Astrocyte (in vitro differentiated cells and primary cell): ENCODE results near the gene KBTBD7. TPM values are rescaled to one million over a fixed set of nuclear protein-coding genes. Genes with fewer than 3 reads are reported as not detected.
A peak's percentile ranks its signal among the peaks of the same experiment; 100 is the strongest.
"Not testable (repeated sequence)": the region's sequence is repeated elsewhere in the genome, so short reads cannot be mapped to it uniquely, and the experiment has no call there.

Experiments
- DNase-seq: peaks from one replicate; pipeline ENCODE4 v3.0.0-alpha.2; 2010; ENCODE audit warnings: low read depth
- FAIRE-seq: peaks from 2 replicates; lab custom pipeline; 2011; peaks lifted over from hg19 to GRCh38; lab: Jason Lieb, UNC
- H2AFZ ChIP-seq: 2 replicates; pipeline ENCODE4 v1.6.0; 2012; ENCODE audit warnings: low read depth, low read length, inconsistent platforms
- H3K27ac ChIP-seq: 2 replicates; pipeline ENCODE4 v1.5.1; 2011; ENCODE audit warnings: low read depth, low read length, inconsistent platforms
- H3K27me3 ChIP-seq: 2 replicates; pipeline ENCODE4 v1.6.0; 2011; ENCODE audit warnings: low read length, inconsistent platforms; ENCODE audit not compliant: insufficient read depth
- H3K36me3 ChIP-seq: 2 replicates; pipeline ENCODE4 v1.5.1; 2011; ENCODE audit warnings: low read length, inconsistent platforms; ENCODE audit not compliant: insufficient read depth
- H3K4me1 ChIP-seq: 2 replicates; pipeline ENCODE4 v1.5.1; 2011; ENCODE audit warnings: low read length, inconsistent platforms; ENCODE audit not compliant: insufficient read depth
- H3K4me2 ChIP-seq: 2 replicates; pipeline ENCODE4 v1.6.0; 2012; ENCODE audit warnings: low read length, inconsistent platforms
- H3K4me3 ChIP-seq: 2 replicates; pipeline ENCODE4 v1.5.1; 2011; ENCODE audit warnings: low read depth, mild to moderate bottlenecking, low read length, inconsistent platforms; ENCODE audit not compliant: insufficient read depth
- H3K79me2 ChIP-seq: 2 replicates; pipeline ENCODE4 v1.6.0; 2012; ENCODE audit warnings: mild to moderate bottlenecking, low read length, inconsistent platforms; ENCODE audit not compliant: insufficient read depth
- H3K9ac ChIP-seq: 2 replicates; pipeline ENCODE4 v1.6.0; 2012; ENCODE audit warnings: mild to moderate bottlenecking, low read length, inconsistent platforms
- H3K9me3 ChIP-seq: 2 replicates; pipeline ENCODE4 v1.5.1; 2012; ENCODE audit warnings: low read depth, mild to moderate bottlenecking, low read length, inconsistent platforms; ENCODE audit not compliant: insufficient read depth
- H4K20me1 ChIP-seq: 2 replicates; pipeline ENCODE4 v1.6.0; 2012; ENCODE audit warnings: low read length, inconsistent platforms; ENCODE audit not compliant: insufficient read depth
- H3K27ac Mint-ChIP-seq: one replicate; pipeline ENCODE4 v1.8.0; 2021; ENCODE audit warnings: mild to moderate bottlenecking, mixed read lengths; ENCODE audit not compliant: unreplicated experiment
- H3K27me3 Mint-ChIP-seq: one replicate; pipeline ENCODE4 v1.8.0; 2021; ENCODE audit warnings: low read depth, mixed read lengths; ENCODE audit not compliant: unreplicated experiment
- H3K36me3 Mint-ChIP-seq: one replicate; pipeline ENCODE4 v1.8.0; 2021; ENCODE audit warnings: low read depth, mixed read lengths; ENCODE audit not compliant: unreplicated experiment
- H3K4me1 Mint-ChIP-seq: one replicate; pipeline ENCODE4 v1.8.0; 2021; ENCODE audit warnings: low read depth, mixed read lengths; ENCODE audit not compliant: unreplicated experiment
- H3K4me3 Mint-ChIP-seq: one replicate; pipeline ENCODE4 v1.8.0; 2021; ENCODE audit warnings: mild to moderate bottlenecking, moderate library complexity, mixed read lengths; ENCODE audit not compliant: unreplicated experiment
- H3K9me3 Mint-ChIP-seq: one replicate; pipeline ENCODE4 v1.8.0; 2021; ENCODE audit warnings: mild to moderate bottlenecking, mixed read lengths; ENCODE audit not compliant: unreplicated experiment
- EZH2 ChIP-seq: IDR thresholded peaks from 2 replicates; pipeline ENCODE4 v1.6.1; 2012; ENCODE audit warnings: mild to moderate bottlenecking, low read length, inconsistent platforms; ENCODE audit not compliant: insufficient read depth
- total RNA-seq: library from RNA; stranded (reverse); gene quantifications from 2 replicates; pipeline ENCODE4 v1.2.1, GENCODE V29; 2021
- TF ChIP-seq, protein P1 (sequence below): IDR thresholded peaks from 2 replicates; pipeline ENCODE4 v1.5.1; 2011; ENCODE audit warnings: low read depth, mild to moderate bottlenecking, inconsistent platforms, low read length, moderate library complexity; ENCODE audit not compliant: insufficient read depth

Gene KBTBD7
- total RNA-seq, 1 donor from 2014 or later: 3.8 TPM

DNA sequence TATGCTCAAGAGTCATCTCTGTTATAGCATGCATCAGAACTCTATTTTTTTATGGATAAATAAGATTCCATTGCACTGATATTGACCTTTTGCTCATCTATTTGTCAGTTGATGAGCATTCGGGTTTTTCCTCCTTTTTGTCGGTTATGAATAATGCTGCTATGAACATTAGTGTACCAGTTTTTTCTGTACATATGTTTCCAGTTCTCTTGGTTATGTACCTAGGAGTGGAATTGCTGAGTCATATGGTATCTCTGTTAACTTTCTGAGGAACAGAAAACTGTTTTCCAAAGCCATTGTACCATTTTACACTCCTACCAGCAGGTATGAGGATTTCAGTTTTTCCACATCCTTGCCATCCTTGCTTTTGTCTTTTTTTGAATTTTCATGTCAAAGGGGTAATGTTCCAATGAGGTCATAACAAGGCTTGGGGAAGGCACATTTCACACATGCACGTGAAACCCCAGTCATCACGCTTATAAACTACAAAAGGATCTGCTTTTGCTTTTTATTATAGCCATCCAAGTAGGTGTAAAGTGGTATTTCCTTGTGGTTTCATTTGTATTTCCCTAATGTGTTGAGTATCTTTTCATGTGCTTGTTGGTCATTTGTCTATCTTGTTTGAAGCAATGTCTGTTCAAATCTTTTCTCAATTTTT, 14.6 kb downstream of the KBTBD7 start:
- Histone ChIP-seq H2AFZ (no peak overlapping the region), H3K4me1 (no peaks in the 10 kb centered on the region), H3K9me3 (peaks cover 2% of the 10 kb centered on the region), H3K4me2 (no peak overlapping the region), H3K27ac (no peak overlapping the region), H4K20me1 (no peaks in the 10 kb centered on the region), H3K36me3 (no peaks in the 10 kb centered on the region), H3K79me2 (no peaks in the 10 kb centered on the region), H3K9ac (no peak overlapping the region), H3K27me3 (no peaks in the 10 kb centered on the region), H3K4me3 (no peak overlapping the region)
- Mint-ChIP-seq H3K4me3 (no peak overlapping the region), H3K27ac (no peak overlapping the region), H3K27me3 (no peaks in the 10 kb centered on the region), H3K4me1 (peaks cover 2% of the 10 kb centered on the region), H3K36me3 (no peaks in the 10 kb centered on the region), H3K9me3 (peaks cover 12% of the 10 kb centered on the region)
- TF ChIP-seq, protein P1, sequence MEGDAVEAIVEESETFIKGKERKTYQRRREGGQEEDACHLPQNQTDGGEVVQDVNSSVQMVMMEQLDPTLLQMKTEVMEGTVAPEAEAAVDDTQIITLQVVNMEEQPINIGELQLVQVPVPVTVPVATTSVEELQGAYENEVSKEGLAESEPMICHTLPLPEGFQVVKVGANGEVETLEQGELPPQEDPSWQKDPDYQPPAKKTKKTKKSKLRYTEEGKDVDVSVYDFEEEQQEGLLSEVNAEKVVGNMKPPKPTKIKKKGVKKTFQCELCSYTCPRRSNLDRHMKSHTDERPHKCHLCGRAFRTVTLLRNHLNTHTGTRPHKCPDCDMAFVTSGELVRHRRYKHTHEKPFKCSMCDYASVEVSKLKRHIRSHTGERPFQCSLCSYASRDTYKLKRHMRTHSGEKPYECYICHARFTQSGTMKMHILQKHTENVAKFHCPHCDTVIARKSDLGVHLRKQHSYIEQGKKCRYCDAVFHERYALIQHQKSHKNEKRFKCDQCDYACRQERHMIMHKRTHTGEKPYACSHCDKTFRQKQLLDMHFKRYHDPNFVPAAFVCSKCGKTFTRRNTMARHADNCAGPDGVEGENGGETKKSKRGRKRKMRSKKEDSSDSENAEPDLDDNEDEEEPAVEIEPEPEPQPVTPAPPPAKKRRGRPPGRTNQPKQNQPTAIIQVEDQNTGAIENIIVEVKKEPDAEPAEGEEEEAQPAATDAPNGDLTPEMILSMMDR: no peak
- TF ChIP-seq EZH2: no peak
- peak; percentile 42 for DNase-seq
- peak; percentile 67 for FAIRE-seq

DNA sequence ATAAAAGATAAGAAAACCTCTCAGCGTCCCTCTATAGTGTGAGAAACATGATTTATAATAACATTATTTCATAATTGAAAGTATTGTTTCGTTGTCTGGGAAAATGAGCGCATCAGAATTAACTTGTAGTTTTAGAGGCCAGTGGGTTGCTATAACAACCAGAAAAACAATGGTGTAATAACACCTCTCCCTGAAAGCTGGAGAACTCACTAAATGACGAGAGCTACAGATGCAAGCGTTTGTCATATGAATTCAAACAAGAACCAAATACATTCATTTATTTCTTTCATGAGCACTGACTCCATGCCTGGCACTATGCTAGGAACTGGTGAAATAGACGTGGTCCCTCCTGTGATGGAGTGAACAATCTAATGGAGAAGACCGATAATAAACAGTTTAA, 16.3 kb downstream of the KBTBD7 start:
- FAIRE-seq (no peak), DNase-seq (peak; percentile 12)
- Histone ChIP-seq H3K27me3 (no peaks in the 10 kb centered on the region), H3K36me3 (no peaks in the 10 kb centered on the region), H4K20me1 (no peaks in the 10 kb centered on the region), H3K4me3 (no peak overlapping the region), H3K4me2 (no peak overlapping the region), H3K27ac (no peak overlapping the region), H3K79me2 (no peaks in the 10 kb centered on the region), H2AFZ (no peak overlapping the region), H3K9me3 (peaks cover 5% of the 10 kb centered on the region), H3K9ac (no peak overlapping the region), H3K4me1 (no peaks in the 10 kb centered on the region)
- TF ChIP-seq, protein P1: no peak
- no peak for TF ChIP-seq EZH2
- peaks cover 9% of the 10 kb centered on the region for H3K9me3 Mint-ChIP-seq
- no peaks in the 10 kb centered on the region for H3K27me3 Mint-ChIP-seq
- no peaks in the 10 kb centered on the region for H3K36me3 Mint-ChIP-seq
- H3K27ac Mint-ChIP-seq: no peak overlapping the region
- no peak overlapping the region for H3K4me3 Mint-ChIP-seq
- H3K4me1 Mint-ChIP-seq: peaks cover 2% of the 10 kb centered on the region

DNA sequence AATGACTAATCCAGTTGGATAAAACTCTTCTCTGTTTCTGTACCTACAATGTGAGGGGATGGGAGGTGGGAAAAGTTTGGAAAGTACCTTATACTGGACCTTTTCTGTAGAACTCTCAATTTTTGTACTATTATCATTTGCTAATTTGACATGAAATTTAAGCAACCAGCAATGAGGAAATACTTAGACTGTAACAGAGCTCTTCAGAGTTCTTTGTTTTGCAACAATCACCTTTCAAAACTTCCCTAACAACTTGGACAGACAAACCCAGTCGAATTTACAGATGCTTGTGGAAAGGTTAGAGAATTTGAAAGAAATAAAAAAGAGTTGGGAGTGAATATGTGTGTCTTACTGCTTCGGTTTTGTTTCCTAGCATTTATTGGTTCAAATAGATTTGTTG, 16.8 kb downstream of the KBTBD7 start:
- H3K4me1 ChIP-seq: no peaks in the 10 kb centered on the region
- Mint-ChIP-seq H3K27me3 (no peaks in the 10 kb centered on the region), H3K4me3 (no peak overlapping the region), H3K4me1 (peaks cover 2% of the 10 kb centered on the region), H3K27ac (no peak overlapping the region), H3K9me3 (peaks cover 9% of the 10 kb centered on the region), H3K36me3 (peaks cover under 1% of the 10 kb centered on the region)
- no peaks in the 10 kb centered on the region for H4K20me1 ChIP-seq
- DNase-seq (no peak), FAIRE-seq (peak; percentile 39)
- no peak overlapping the region for H3K4me3 ChIP-seq
- no peak overlapping the region for H3K27ac ChIP-seq
- H3K9ac ChIP-seq: no peak overlapping the region
- no peaks in the 10 kb centered on the region for H3K36me3 ChIP-seq
- no peak overlapping the region for H3K4me2 ChIP-seq
- no peak for TF ChIP-seq EZH2
- TF ChIP-seq, protein P1: no peak
- no peaks in the 10 kb centered on the region for H3K79me2 ChIP-seq
- H3K9me3 ChIP-seq: peaks cover 5% of the 10 kb centered on the region
- H2AFZ ChIP-seq: no peak overlapping the region
- no peaks in the 10 kb centered on the region for H3K27me3 ChIP-seq

- not testable (repeated sequence) for H3K4me3 Mint-ChIP-seq, H3K9me3 Mint-ChIP-seq, H3K4me3 ChIP-seq
Observed at GRCh38 chr13:41175576-41175975, 18.8 kb downstream of the KBTBD7 start.

More at GRCh38 chr13:41175576-41175975, 18.8 kb downstream of the KBTBD7 start:
- not testable (repeated sequence) for H3K79me2 ChIP-seq, H3K36me3 Mint-ChIP-seq, H3K4me1 Mint-ChIP-seq, H3K27ac Mint-ChIP-seq, H3K4me2 ChIP-seq, H3K27me3 Mint-ChIP-seq, H3K4me1 ChIP-seq, H3K9ac ChIP-seq, DNase-seq, H3K36me3 ChIP-seq, H3K27ac ChIP-seq, H4K20me1 ChIP-seq, H2AFZ ChIP-seq, H3K9me3 ChIP-seq, FAIRE-seq, H3K27me3 ChIP-seq
